OCI-LY7 (cell line): Measurements from ENCODE around the gene EYS. TPM values are rescaled to one million over a fixed set of nuclear protein-coding genes. Genes with fewer than 3 reads are reported as not detected.

Experiments
- BruUV-seq: library from RNA; stranded (reverse); fragments of 400-500 nt; replicated peaks from 2 replicates; lab custom pipeline; 2021; lab: Mats Ljungman, UMichigan
- CTCF ChIA-PET: fragments of 300-600 bp; sonication (Branson Sonifier 250); formaldehyde crosslinking; loops from one replicate; lab custom pipeline; 2022; ENCODE audit warnings: antibody characterized with exemption; ENCODE audit not compliant: unreplicated experiment; lab: Charles Lee
- POLR2A ChIA-PET: fragments of 300-600 bp; sonication (Branson Sonifier 250); formaldehyde crosslinking; loops from one replicate; lab custom pipeline; 2022; ENCODE audit warnings: antibody characterized with exemption; lab: Charles Lee
- DNase-seq: peaks from one replicate; pipeline ENCODE4 v3.0.0-alpha.2; 2015; ENCODE audit warnings: low spot score
- H2AFZ ChIP-seq: fragments of 200-600 bp; sonication (generic), shearing (Covaris generic); 2 replicates; pipeline ENCODE4 v1.6.1; 2014; ENCODE audit warnings: mild to moderate bottlenecking, antibody characterized with exemption, low read length, moderate library complexity
- H3K27ac ChIP-seq: fragments of 200-600 bp; sonication (generic); 2 replicates; pipeline ENCODE4 v1.5.1; 2014; ENCODE audit warnings: mixed run types, low read depth, mild to moderate bottlenecking, moderate library complexity, low read length, inconsistent platforms; ENCODE audit not compliant: poor library complexity, severe bottlenecking
- H3K36me3 ChIP-seq: fragments of 200-600 bp; sonication (generic); 2 replicates; pipeline ENCODE4 v1.6.1; 2014; ENCODE audit warnings: mild to moderate bottlenecking, antibody characterized with exemption, low read length, moderate library complexity, mixed read lengths; ENCODE audit not compliant: insufficient read depth
- H3K4me1 ChIP-seq: fragments of 200-600 bp; sonication (generic); 2 replicates; pipeline ENCODE4 v1.5.1; 2014; ENCODE audit warnings: mild to moderate bottlenecking, low read length; ENCODE audit not compliant: insufficient read depth, poor library complexity, severe bottlenecking
- H3K4me2 ChIP-seq: fragments of 200-600 bp; sonication (generic); 2 replicates; pipeline ENCODE4 v1.6.1; 2014; ENCODE audit warnings: mild to moderate bottlenecking, low read length
- H3K4me3 ChIP-seq: fragments of 200-600 bp; sonication (generic); 2 replicates; pipeline ENCODE4 v1.5.1; 2014; ENCODE audit warnings: mild to moderate bottlenecking, low read depth, low read length; ENCODE audit not compliant: poor library complexity, severe bottlenecking
- H3K79me2 ChIP-seq: fragments of 200-600 bp; sonication (generic); 2 replicates; pipeline ENCODE4 v1.6.1; 2016; ENCODE audit warnings: low read depth, mild to moderate bottlenecking, low read length, moderate library complexity, mixed read lengths; ENCODE audit not compliant: insufficient read depth
- H3K9me2 ChIP-seq: fragments of 200-600 bp; sonication (generic); 2 replicates; pipeline ENCODE4 v1.6.1; 2016; ENCODE audit warnings: mild to moderate bottlenecking, low read length, mixed read lengths; ENCODE audit not compliant: insufficient read depth
- H3K9me3 ChIP-seq: fragments of 200-600 bp; sonication (generic); 2 replicates; pipeline ENCODE4 v1.6.1; 2014; ENCODE audit warnings: mild to moderate bottlenecking, mixed run types, low read length, mixed read lengths
- H4K20me1 ChIP-seq: fragments of 200-600 bp; sonication (generic); 2 replicates; pipeline ENCODE4 v1.6.1; 2014; ENCODE audit warnings: mild to moderate bottlenecking, antibody characterized with exemption, low read length, moderate library complexity, mixed read lengths; ENCODE audit not compliant: insufficient read depth
- EZH2phosphoT487 ChIP-seq: fragments of 200-600 bp; sonication (generic); IDR thresholded peaks from 2 replicates; pipeline ENCODE4 v1.6.1; 2018; ENCODE audit warnings: low read depth, borderline replicate concordance, mild to moderate bottlenecking, mixed run types, antibody characterized with exemption, low read length, moderate library complexity, mixed read lengths
- intact Hi-C: fragments of 100-400 bp; cut with micrococcal nuclease; formaldehyde crosslinking; loops from one replicate; pipeline ENCODE4 v1.10.0; 2022; ENCODE audit not compliant: unreplicated experiment
- total RNA-seq, 2 experiments: library from RNA; depleted of rRNA in 1 of 2; stranded (reverse); fragments of >200 nt in 1 of 2; shearing (Covaris generic) in 1 of 2; gene quantifications; 2 replicates each; pipeline ENCODE4 v1.2.3, GENCODE V29; 2014 to 2022
- TF ChIP-seq, protein P1 (sequence below): fragments of 200-600 bp; sonication (generic); conservative IDR thresholded peaks from 2 replicates; pipeline ENCODE4 v1.5.1; 2014; ENCODE audit warnings: mild to moderate bottlenecking, antibody characterized with exemption, low read length, moderate library complexity, mixed read lengths

The EYS gene
- total RNA-seq, 2 experiments from 2014 or later, result not detected

GRCh38 chr6:64230530-64230929 lies 1476.5 kb downstream of the EYS start:
- Histone ChIP-seq H3K9me2 (no peaks in the 10 kb centered on the region), H3K9me3 (no peaks in the 10 kb centered on the region), H3K4me3 (no peak overlapping the region), H3K4me1 (no peaks in the 10 kb centered on the region), H3K79me2 (no peaks in the 10 kb centered on the region), H3K4me2 (no peak overlapping the region), H3K36me3 (no peaks in the 10 kb centered on the region), H4K20me1 (no peaks in the 10 kb centered on the region), H2AFZ (no peak overlapping the region), H3K27ac (no peak overlapping the region)
- BruUV-seq, result no TSS peak
- TF ChIP-seq, protein P1, sequence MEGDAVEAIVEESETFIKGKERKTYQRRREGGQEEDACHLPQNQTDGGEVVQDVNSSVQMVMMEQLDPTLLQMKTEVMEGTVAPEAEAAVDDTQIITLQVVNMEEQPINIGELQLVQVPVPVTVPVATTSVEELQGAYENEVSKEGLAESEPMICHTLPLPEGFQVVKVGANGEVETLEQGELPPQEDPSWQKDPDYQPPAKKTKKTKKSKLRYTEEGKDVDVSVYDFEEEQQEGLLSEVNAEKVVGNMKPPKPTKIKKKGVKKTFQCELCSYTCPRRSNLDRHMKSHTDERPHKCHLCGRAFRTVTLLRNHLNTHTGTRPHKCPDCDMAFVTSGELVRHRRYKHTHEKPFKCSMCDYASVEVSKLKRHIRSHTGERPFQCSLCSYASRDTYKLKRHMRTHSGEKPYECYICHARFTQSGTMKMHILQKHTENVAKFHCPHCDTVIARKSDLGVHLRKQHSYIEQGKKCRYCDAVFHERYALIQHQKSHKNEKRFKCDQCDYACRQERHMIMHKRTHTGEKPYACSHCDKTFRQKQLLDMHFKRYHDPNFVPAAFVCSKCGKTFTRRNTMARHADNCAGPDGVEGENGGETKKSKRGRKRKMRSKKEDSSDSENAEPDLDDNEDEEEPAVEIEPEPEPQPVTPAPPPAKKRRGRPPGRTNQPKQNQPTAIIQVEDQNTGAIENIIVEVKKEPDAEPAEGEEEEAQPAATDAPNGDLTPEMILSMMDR, result no peak
- no peak for TF ChIP-seq EZH2phosphoT487
- POLR2A ChIA-PET, result interaction anchor here (0.7 kb wide), 2 partner anchors 28 to 213 kb away, joined by 3 read pairs; no protein-coding TSS in a partner anchor
- intact Hi-C loops, result no loop called here
- no peak for DNase-seq
- CTCF ChIA-PET, result no interaction called here

GRCh38 chr6:64227863-64228262 lies 1479.2 kb downstream of the EYS start:
- no peak overlapping the region for H2AFZ ChIP-seq
- POLR2A ChIA-PET, result no interaction called here

DNA sequence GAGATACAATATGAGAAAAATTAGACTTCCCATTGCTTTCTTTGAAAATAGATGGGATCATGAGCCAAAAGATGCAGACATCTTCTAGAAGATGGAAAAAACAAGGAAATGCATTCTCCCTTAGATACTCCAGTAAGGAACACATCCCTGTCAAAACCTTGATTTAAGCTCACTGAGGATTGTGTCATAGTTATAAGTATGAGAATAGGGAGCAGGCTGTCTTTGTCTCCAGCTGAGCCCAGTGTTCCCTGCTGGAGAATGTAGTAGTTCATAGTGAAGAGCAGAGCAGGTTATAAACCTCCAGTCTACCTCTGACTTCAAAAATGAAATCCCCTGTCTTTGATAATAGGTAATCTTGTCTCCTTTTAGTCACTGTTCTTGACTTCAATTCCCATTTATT lies 1481.5 kb downstream of the EYS start:
- intact Hi-C loops, result no loop called here
- Histone ChIP-seq H3K9me3 (no peaks in the 10 kb centered on the region), H4K20me1 (no peaks in the 10 kb centered on the region), H2AFZ (no peak overlapping the region), H3K79me2 (no peaks in the 10 kb centered on the region), H3K27ac (no peak overlapping the region), H3K9me2 (no peaks in the 10 kb centered on the region), H3K4me3 (no peak overlapping the region), H3K4me1 (no peaks in the 10 kb centered on the region), H3K4me2 (no peak overlapping the region), H3K36me3 (no peaks in the 10 kb centered on the region)
- TF ChIP-seq, protein P1, result no peak
- TF ChIP-seq EZH2phosphoT487, result no peak
- POLR2A ChIA-PET, result interaction anchor here (0.6 kb wide), 1 partner anchor 913 kb away, joined by 3 read pairs; no protein-coding TSS in a partner anchor
- no peak for DNase-seq
- CTCF ChIA-PET, result no interaction called here
- BruUV-seq, result no TSS peak

More at GRCh38 chr6:64227863-64228262, 1479.2 kb downstream of the EYS start:
- Histone ChIP-seq H3K9me3 (no peaks in the 10 kb centered on the region), H3K36me3 (no peaks in the 10 kb centered on the region), H4K20me1 (no peaks in the 10 kb centered on the region), H3K9me2 (no peaks in the 10 kb centered on the region), H3K79me2 (no peaks in the 10 kb centered on the region), H3K27ac (no peak overlapping the region), H3K4me1 (no peaks in the 10 kb centered on the region), H3K4me2 (no peak overlapping the region), H3K4me3 (no peak overlapping the region)
- intact Hi-C loops, result no loop called here
- BruUV-seq, result no TSS peak
- CTCF ChIA-PET, result no interaction called here
- no peak for DNase-seq
- TF ChIP-seq EZH2phosphoT487, result no peak
- TF ChIP-seq, protein P1, result no peak
